ENCODE results near the gene HPCAL1. TPM values are rescaled to one million over a fixed set of nuclear protein-coding genes. Genes with fewer than 3 reads are reported as not detected.
"Not testable (repeated sequence)": the region's sequence is repeated elsewhere in the genome, so short reads cannot be mapped to it uniquely, and the experiment has no call there.

Gene HPCAL1
- total and polyA plus RNA-seq, 2 donors (not counting 1 experiment from before 2014, with no cell fraction given): 60.3 to 65.1 TPM

GRCh38 chr2:10297959-10298531 is 4.7 kb upstream of the HPCAL1 start:
- Histone ChIP-seq H3K9me3 (ENCODE audit: control extremely low read depth in 1 of 3, control insufficient read depth in 2 of 3, insufficient read depth in 1 of 3, low read length in 2 of 3) (peaks cover 0 to 8% (median 6%) of the 10 kb centered on the region in 3 donors), H3K4me3 (ENCODE audit: control extremely low read depth in 1 of 5, extremely low read depth in 1 of 5, insufficient read depth in 1 of 5, low read depth in 2 of 5, low read length in 4 of 5) (no peak overlapping the region), H3K4me1 (ENCODE audit: control insufficient read depth in 2 of 2, insufficient read depth in 2 of 2, low read length in 2 of 2) (peaks cover 16 to 29% of the 10 kb centered on the region in 2 donors), H3K79me2 (ENCODE audit: control insufficient read depth, insufficient read depth, low read length) (peaks cover 3% of the 10 kb centered on the region), H2AFZ (ENCODE audit: insufficient read depth, low read depth, low read length, poor library complexity, severe bottlenecking) (peak overlapping the region; percentile 60), H4K20me1 (ENCODE audit: control insufficient read depth, insufficient read depth, low read length, poor library complexity, severe bottlenecking) (no peaks in the 10 kb centered on the region), H3K9ac (ENCODE audit: low read length) (peak overlapping the region; percentile 21), H3K27me3 (replicated peaks in 1 of 4; ENCODE audit: control extremely low read depth in 1 of 4, control insufficient read depth in 3 of 4, insufficient read depth in 4 of 4, low read length in 3 of 4) (no peaks in the 10 kb centered on the region), H3K27ac (ENCODE audit: low read length in 2 of 2) (no peak overlapping the region), H3K36me3 (replicated peaks in 1 of 2; ENCODE audit: control extremely low read depth in 1 of 2, control insufficient read depth in 1 of 2, extremely low read depth in 1 of 2, insufficient read depth in 2 of 2, low read length in 1 of 2) (no peaks in the 10 kb centered on the region), H3K4me2 (replicated peaks; ENCODE audit: low read depth, low read length, poor library complexity, severe bottlenecking) (peak overlapping the region; percentile 60)
- CTCF ChIA-PET: interaction anchor here (0.7 to 1.9 kb wide), 7 partner anchors 8 to 173 kb away, joined by 3 to 25 read pairs (median 3); partner anchors contain the start of gene ODC1
- peak overlapping the region; percentile 52 for H3K4me3 Mint-ChIP-seq
- H3K27me3 Mint-ChIP-seq: no peaks in the 10 kb centered on the region
- DNase-seq (peak; percentile 34), ATAC-seq (ENCODE audit: low read depth) (no peak)
- POLR2A ChIA-PET: interaction anchor here (0.7 to 1.5 kb wide), 2 partner anchors 78 to 110 kb away, joined by 3 read pairs; no protein-coding TSS in a partner anchor
- intact Hi-C loops (cut with micrococcal nuclease): loop anchor here (1.0 kb wide), 1 partner anchor 150 kb away; the partner anchor contains the start of gene ODC1
- 6% methylated on average over 3 of the region's 7 CpGs for WGBS (ENCODE audit: insufficient coverage)
- peaks cover 26% of the 10 kb centered on the region for H3K4me1 Mint-ChIP-seq
- peak overlapping the region; percentile 71 for H3K27ac Mint-ChIP-seq
- H3K9me3 Mint-ChIP-seq (ENCODE audit: insufficient read depth): peaks cover 2% of the 10 kb centered on the region
- TF ChIP-seq CTCF (IDR thresholded peaks at IDR 0.05) (no peak), EZH2 (IDR thresholded peaks at IDR 0.05; ENCODE audit: borderline replicate concordance, insufficient read depth, low read depth, low read length, poor library complexity, severe bottlenecking) (no peak)

GRCh38 chr2:10298777-10299176 is 3.9 kb upstream of the HPCAL1 start:
- not testable (repeated sequence) for H3K27ac Mint-ChIP-seq; H3K4me3 ChIP-seq (ENCODE audit: control extremely low read depth in 1 of 5, extremely low read depth in 1 of 5, insufficient read depth in 1 of 5, low read depth in 2 of 5, low read length in 4 of 5); H2AFZ ChIP-seq (ENCODE audit: insufficient read depth, low read depth, low read length, poor library complexity, severe bottlenecking); H3K27ac ChIP-seq (ENCODE audit: low read length in 2 of 2); H3K36me3 ChIP-seq (replicated peaks in 1 of 2; ENCODE audit: control extremely low read depth in 1 of 2, control insufficient read depth in 1 of 2, extremely low read depth in 1 of 2, insufficient read depth in 2 of 2, low read length in 1 of 2); H3K4me3 Mint-ChIP-seq; H3K27me3 Mint-ChIP-seq; H3K9me3 ChIP-seq (ENCODE audit: control extremely low read depth in 1 of 3, control insufficient read depth in 2 of 3, insufficient read depth in 1 of 3, low read length in 2 of 3); H3K27me3 ChIP-seq (replicated peaks in 1 of 4; ENCODE audit: control extremely low read depth in 1 of 4, control insufficient read depth in 3 of 4, insufficient read depth in 4 of 4, low read length in 3 of 4); DNase-seq; H3K9ac ChIP-seq (ENCODE audit: low read length); H4K20me1 ChIP-seq (ENCODE audit: control insufficient read depth, insufficient read depth, low read length, poor library complexity, severe bottlenecking); H3K9me3 Mint-ChIP-seq (ENCODE audit: insufficient read depth); ATAC-seq (ENCODE audit: low read depth)
- Histone ChIP-seq H3K4me2 (replicated peaks; ENCODE audit: low read depth, low read length, poor library complexity, severe bottlenecking) (peak overlapping the region; percentile 60), H3K79me2 (ENCODE audit: control insufficient read depth, insufficient read depth, low read length) (peaks cover 11% of the 10 kb centered on the region), H3K4me1 (ENCODE audit: control insufficient read depth in 2 of 2, insufficient read depth in 2 of 2, low read length in 2 of 2) (peaks cover 16 to 29% of the 10 kb centered on the region in 2 donors)
- ChIA-PET CTCF (interaction anchor here (0.9 to 1.9 kb wide), 5 partner anchors 82 to 174 kb away, joined by 3 to 25 read pairs (median 4); partner anchors contain the start of gene ODC1), POLR2A (interaction anchor here (0.7 to 1.5 kb wide), 2 partner anchors 77 to 110 kb away, joined by 3 read pairs; no protein-coding TSS in a partner anchor)
- peaks cover 29% of the 10 kb centered on the region for H3K4me1 Mint-ChIP-seq
- intact Hi-C loops (cut with micrococcal nuclease): loop anchor here (1.0 kb wide), 1 partner anchor 150 kb away; the partner anchor contains the start of gene ODC1
